IMR-90 (cell line): ENCODE results near the gene ADGRG3. TPM values are rescaled to one million over a fixed set of nuclear protein-coding genes. Genes with fewer than 3 reads are reported as not detected.

Source experiments
- ATAC-seq: fragments of 200-7000 bp; cut with Tn5 transposase; 2 replicates; pipeline ENCODE4 v1.9.1; 2020; ENCODE audit warnings: low read depth, mild to moderate bottlenecking, moderate library complexity
- BruUV-seq: library from RNA; stranded (reverse); fragments of 400-500 nt; replicated peaks from 2 replicates; lab custom pipeline; 2021; lab: Mats Ljungman, UMichigan
- CTCF ChIA-PET: fragments of 300-600 bp; formaldehyde crosslinking; extraction: SDS; loops from one replicate; lab custom pipeline; 2021; ENCODE audit warnings: antibody characterized with exemption; lab: Yijun Ruan, JAX
- POLR2A ChIA-PET: fragments of 300-600 bp; sonication (Branson Sonifier 250); formaldehyde crosslinking; loops from one replicate; lab custom pipeline; 2022; ENCODE audit warnings: antibody characterized with exemption; ENCODE audit not compliant: unreplicated experiment; lab: Charles Lee
- DNase-seq: peaks from one replicate; pipeline ENCODE4 v3.0.0; 2013
- H2AFZ ChIP-seq: replicated peaks from 2 replicates; pipeline ENCODE3; 2013; ENCODE audit warnings: low read length, mild to moderate bottlenecking; ENCODE audit not compliant: poor library complexity
- H2AK5ac ChIP-seq: 2 replicates; pipeline ENCODE4 v1.6.1; 2013; ENCODE audit warnings: low read depth, low read length, inconsistent platforms
- H2AK9ac ChIP-seq: replicated peaks from 2 replicates; pipeline ENCODE3; 2013; ENCODE audit warnings: mild to moderate bottlenecking, low read depth, low read length, moderate library complexity; ENCODE audit not compliant: poor library complexity
- H2BK120ac ChIP-seq: 2 replicates; pipeline ENCODE4 v1.6.1; 2013; ENCODE audit warnings: low read depth, low read length, inconsistent platforms
- H2BK15ac ChIP-seq: 3 replicates; pipeline ENCODE4 v1.6.1; 2013; ENCODE audit warnings: low read depth, low read length, inconsistent platforms
- H2BK20ac ChIP-seq: 2 replicates; pipeline ENCODE4 v1.6.1; 2013; ENCODE audit warnings: low read depth, mild to moderate bottlenecking, inconsistent platforms, low read length, moderate library complexity
- H2BK5ac ChIP-seq: 2 replicates; pipeline ENCODE4 v1.6.1; 2013; ENCODE audit warnings: mild to moderate bottlenecking, low read depth, low read length, inconsistent platforms; ENCODE audit not compliant: poor library complexity, severe bottlenecking
- H3K14ac ChIP-seq: replicated peaks from 2 replicates; pipeline ENCODE4 v1.6.1; 2013; ENCODE audit warnings: low read depth, low read length, inconsistent platforms
- H3K18ac ChIP-seq: 2 replicates; pipeline ENCODE4 v1.6.1; 2013; ENCODE audit warnings: low read depth, low read length, control low read depth
- H3K23ac ChIP-seq: 2 replicates; pipeline ENCODE4 v1.6.1; 2013; ENCODE audit warnings: low read depth, low read length, inconsistent platforms
- H3K27ac ChIP-seq: 2 replicates; pipeline ENCODE4 v1.5.1; 2013; ENCODE audit warnings: mild to moderate bottlenecking, control low read depth, low read length; ENCODE audit not compliant: insufficient read depth
- H3K27me3 ChIP-seq: 2 replicates; pipeline ENCODE4 v1.6.1; 2013; ENCODE audit warnings: low read length; ENCODE audit not compliant: control insufficient read depth, insufficient read depth
- H3K36me3 ChIP-seq: 2 replicates; pipeline ENCODE4 v1.6.1; 2013; ENCODE audit warnings: low read length, mixed read lengths; ENCODE audit not compliant: control insufficient read depth, insufficient read depth
- H3K4ac ChIP-seq: 2 replicates; pipeline ENCODE4 v1.6.1; 2013; ENCODE audit warnings: low read depth, low read length, inconsistent platforms
- H3K4me1 ChIP-seq: 2 replicates; pipeline ENCODE4 v1.6.1; 2013; ENCODE audit warnings: low read length, mixed read lengths; ENCODE audit not compliant: control insufficient read depth, insufficient read depth
- H3K4me2 ChIP-seq: 2 replicates; pipeline ENCODE4 v1.6.1; 2013; ENCODE audit warnings: low read depth, mild to moderate bottlenecking, control low read depth, low read length, moderate library complexity
- H3K4me3 ChIP-seq: 2 replicates; pipeline ENCODE4 v1.5.1; 2013; ENCODE audit warnings: low read depth, mild to moderate bottlenecking, control low read depth, low read length, moderate library complexity; ENCODE audit not compliant: insufficient read depth
- H3K56ac ChIP-seq: 2 replicates; pipeline ENCODE4 v1.6.1; 2013; ENCODE audit warnings: low read length, inconsistent platforms; ENCODE audit not compliant: insufficient read depth; ENCODE audit errors: extremely low read depth
- H3K79me1 ChIP-seq, 2 experiments: 2 replicates each; pipeline ENCODE4 v1.6.1; 2013; ENCODE audit warnings: low read length in 2 of 2, inconsistent platforms in 1 of 2, low read depth in 1 of 2
- H3K9ac ChIP-seq: 2 replicates; pipeline ENCODE4 v1.6.1; 2013; ENCODE audit warnings: low read depth, low read length, control low read depth
- H3K9me1 ChIP-seq: 2 replicates; pipeline ENCODE4 v1.6.1; 2013; ENCODE audit warnings: low read length, inconsistent platforms; ENCODE audit not compliant: insufficient read depth
- H3K9me3 ChIP-seq: 2 replicates; pipeline ENCODE4 v1.6.1; 2013; ENCODE audit warnings: low read length; ENCODE audit not compliant: control insufficient read depth, insufficient read depth
- H4K20me1 ChIP-seq: 2 replicates; pipeline ENCODE4 v1.6.1; 2013; ENCODE audit warnings: low read length, inconsistent platforms; ENCODE audit not compliant: insufficient read depth
- H4K5ac ChIP-seq: 2 replicates; pipeline ENCODE4 v1.6.1; 2013; ENCODE audit warnings: mild to moderate bottlenecking, low read depth, low read length, control low read depth
- H4K8ac ChIP-seq, 2 experiments: 2 replicates each; pipeline ENCODE4 v1.6.1; 2013; ENCODE audit warnings: low read depth in 2 of 2, low read length in 2 of 2, control low read depth in 1 of 2, inconsistent platforms in 1 of 2
- H4K91ac ChIP-seq: 2 replicates; pipeline ENCODE4 v1.6.1; 2013; ENCODE audit warnings: low read depth, low read length, inconsistent platforms; ENCODE audit not compliant: insufficient read depth
- BHLHE40 ChIP-seq: fragments of 150-350 bp; IDR thresholded peaks from 2 replicates; pipeline ENCODE4 v1.6.1; 2016; ENCODE audit warnings: mild to moderate bottlenecking, low read depth, low read length
- CEBPB ChIP-seq: IDR thresholded peaks from 2 replicates; pipeline ENCODE4 v1.6.1; 2012; ENCODE audit warnings: low read depth, low read length, improper control_type of control experiment
- CHD1 ChIP-seq: IDR thresholded peaks from 2 replicates; pipeline ENCODE4 v1.6.1; 2012; ENCODE audit warnings: low read depth, low read length, improper control_type of control experiment
- FOS ChIP-seq: fragments of 150-350 bp; IDR thresholded peaks from 2 replicates; pipeline ENCODE4 v1.6.1; 2016; ENCODE audit warnings: low read depth, low read length
- MAFK ChIP-seq: IDR thresholded peaks from 2 replicates; pipeline ENCODE4 v1.6.1; 2012; ENCODE audit warnings: low read depth, low read length, improper control_type of control experiment
- MAZ ChIP-seq: IDR thresholded peaks from 2 replicates; pipeline ENCODE4 v1.6.1; 2012; ENCODE audit warnings: low read depth, mild to moderate bottlenecking, low read length, improper control_type of control experiment, moderate library complexity, borderline replicate concordance
- MXI1 ChIP-seq: IDR thresholded peaks from 2 replicates; pipeline ENCODE4 v1.6.1; 2012; ENCODE audit warnings: low read depth, mild to moderate bottlenecking, low read length, moderate library complexity, borderline replicate concordance
- NFE2L2 ChIP-seq: fragments of 150-350 bp; IDR thresholded peaks from 2 replicates; pipeline ENCODE4 v1.6.1; 2016; ENCODE audit warnings: low read depth, mild to moderate bottlenecking, low read length
- POLR2A ChIP-seq: IDR thresholded peaks from 2 replicates; pipeline ENCODE4 v1.6.1; 2012; ENCODE audit warnings: mild to moderate bottlenecking, low read depth, low read length
- RAD21 ChIP-seq: IDR thresholded peaks from 2 replicates; pipeline ENCODE4 v1.6.1; 2012; ENCODE audit warnings: low read length, improper control_type of control experiment
- RCOR1 ChIP-seq: IDR thresholded peaks from 2 replicates; pipeline ENCODE4 v1.6.1; 2012; ENCODE audit warnings: mild to moderate bottlenecking, low read length, improper control_type of control experiment; ENCODE audit not compliant: insufficient replicate concordance
- RFX5 ChIP-seq: IDR thresholded peaks from 2 replicates; pipeline ENCODE4 v1.8.0; 2012; ENCODE audit warnings: low read depth, mild to moderate bottlenecking, low read length, moderate library complexity
- SMC3 ChIP-seq: fragments of 150-350 bp; IDR thresholded peaks from 2 replicates; pipeline ENCODE4 v1.6.1; 2016; ENCODE audit warnings: low read depth, mild to moderate bottlenecking, antibody characterized with exemption, low read length, moderate library complexity
- WGBS, 2 experiments: methylation state at CpG; one replicate each; pipeline versions ENCODE4 v1.1.5 to v1.1.7; 2013; ENCODE audit warnings: missing lambda C conversion rate in 2 of 2; ENCODE audit not compliant: insufficient read length in 1 of 2; ENCODE audit errors: extremely low coverage in 2 of 2; 5-methylcytosine and 5-hydroxymethylcytosine counted together
- dilution Hi-C: fragments of 300-500 bp; cut with HindIII; formaldehyde crosslinking; loops from one replicate; pipeline ENCODE4 v1.14.3; 2018; ENCODE audit warnings: low sequenced_read_pairs; ENCODE audit not compliant: unreplicated experiment
- in situ Hi-C: fragments of 300-500 bp; cut with MboI; formaldehyde crosslinking; loops from 3 replicates; pipeline ENCODE4 v1.14.3; 2019; ENCODE audit warnings: low sequenced_read_pairs, inconsistent platforms, mixed read lengths
- intact Hi-C: fragments of 100-400 bp; cut with micrococcal nuclease; formaldehyde crosslinking; loops from 2 replicates; pipeline ENCODE4 v1.10.0; 2022
- polyA plus RNA-seq, 3 experiments: library from polyadenylated mRNA; depleted of rRNA; stranded (reverse); fragments of >200 nt; gene quantifications; 2 replicates each; pipeline ENCODE4 v1.2.3, GENCODE V29; 2012; ENCODE audit warnings: low replicate concordance in 1 of 3
- total RNA-seq: library from RNA; depleted of rRNA; stranded (reverse); fragments of >200 nt; gene quantifications from 2 replicates; pipeline ENCODE4 v1.2.3, GENCODE V29; 2012
- TF ChIP-seq, protein P1 (sequence below): conservative IDR thresholded peaks from 2 replicates; pipeline ENCODE4 v1.5.1; 2012; ENCODE audit warnings: mild to moderate bottlenecking, low read depth, low read length, improper control_type of control experiment
- TF ChIP-seq, protein P2 (sequence below): fragments of 150-350 bp; IDR thresholded peaks from 2 replicates; pipeline ENCODE4 v1.6.1; 2016; ENCODE audit warnings: low read depth, mild to moderate bottlenecking, low read length, moderate library complexity, borderline replicate concordance
- TF ChIP-seq, protein P3 (sequence below): fragments of 150-350 bp; IDR thresholded peaks from 2 replicates; pipeline ENCODE4 v1.6.1; 2017; ENCODE audit warnings: mild to moderate bottlenecking, antibody characterized with exemption, low read length, low read depth

The ADGRG3 gene
- total and polyA plus RNA-seq, 2 of the 4 experiments (the other 2 are of a cell fraction): not detected

DNA sequence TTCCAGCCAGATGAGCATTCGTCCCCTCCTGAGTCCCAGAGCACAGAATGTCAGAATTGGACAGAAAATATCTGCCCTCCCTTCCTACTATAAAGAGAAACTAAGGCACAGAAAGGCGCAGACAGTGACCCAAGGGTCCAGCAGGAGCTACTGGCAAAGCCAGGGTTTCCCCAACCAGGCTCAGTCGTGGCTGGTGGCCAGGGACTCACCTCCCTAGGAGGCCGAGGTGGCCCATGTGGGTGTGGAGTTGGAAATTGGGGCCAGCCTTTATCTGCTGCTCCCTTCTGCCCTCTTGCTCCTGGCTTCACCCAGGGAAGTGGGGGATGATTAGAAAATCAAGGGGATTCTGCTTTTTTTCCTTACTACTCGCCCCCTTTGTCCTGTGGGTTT lies 27.6 kb downstream of the ADGRG3 start:
- H4K8ac ChIP-seq: no peak overlapping the region
- H2BK120ac ChIP-seq: no peak overlapping the region
- no peak overlapping the region for H3K14ac ChIP-seq
- no peaks in the 10 kb centered on the region for H3K9me1 ChIP-seq
- H3K23ac ChIP-seq: no peak overlapping the region
- peaks cover 59% of the 10 kb centered on the region for H3K27me3 ChIP-seq
- intact Hi-C loops: no loop called here
- H4K20me1 ChIP-seq: no peaks in the 10 kb centered on the region
- no peak overlapping the region for H2AFZ ChIP-seq
- no peak overlapping the region for H3K56ac ChIP-seq
- no peak overlapping the region for H2BK15ac ChIP-seq
- H2AK9ac ChIP-seq: no peak overlapping the region
- H2BK5ac ChIP-seq: no peak overlapping the region
- no peak overlapping the region for H2BK20ac ChIP-seq
- in situ Hi-C loops: no loop called here
- ChIA-PET CTCF (no interaction called here), POLR2A (no interaction called here)
- no peak overlapping the region for H3K4me3 ChIP-seq
- H3K4me1 ChIP-seq: no peaks in the 10 kb centered on the region
- H3K9me3 ChIP-seq: no peaks in the 10 kb centered on the region
- TF ChIP-seq, protein P1, sequence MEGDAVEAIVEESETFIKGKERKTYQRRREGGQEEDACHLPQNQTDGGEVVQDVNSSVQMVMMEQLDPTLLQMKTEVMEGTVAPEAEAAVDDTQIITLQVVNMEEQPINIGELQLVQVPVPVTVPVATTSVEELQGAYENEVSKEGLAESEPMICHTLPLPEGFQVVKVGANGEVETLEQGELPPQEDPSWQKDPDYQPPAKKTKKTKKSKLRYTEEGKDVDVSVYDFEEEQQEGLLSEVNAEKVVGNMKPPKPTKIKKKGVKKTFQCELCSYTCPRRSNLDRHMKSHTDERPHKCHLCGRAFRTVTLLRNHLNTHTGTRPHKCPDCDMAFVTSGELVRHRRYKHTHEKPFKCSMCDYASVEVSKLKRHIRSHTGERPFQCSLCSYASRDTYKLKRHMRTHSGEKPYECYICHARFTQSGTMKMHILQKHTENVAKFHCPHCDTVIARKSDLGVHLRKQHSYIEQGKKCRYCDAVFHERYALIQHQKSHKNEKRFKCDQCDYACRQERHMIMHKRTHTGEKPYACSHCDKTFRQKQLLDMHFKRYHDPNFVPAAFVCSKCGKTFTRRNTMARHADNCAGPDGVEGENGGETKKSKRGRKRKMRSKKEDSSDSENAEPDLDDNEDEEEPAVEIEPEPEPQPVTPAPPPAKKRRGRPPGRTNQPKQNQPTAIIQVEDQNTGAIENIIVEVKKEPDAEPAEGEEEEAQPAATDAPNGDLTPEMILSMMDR: no peak
- TF ChIP-seq NFE2L2 (no peak), RCOR1 (no peak), MAZ (no peak), BHLHE40 (no peak), RAD21 (no peak), POLR2A (no peak), CEBPB (no peak), RFX5 (no peak), MAFK (no peak), FOS (no peak), MXI1 (no peak), CHD1 (no peak), SMC3 (no peak)
- TF ChIP-seq, protein P2, sequence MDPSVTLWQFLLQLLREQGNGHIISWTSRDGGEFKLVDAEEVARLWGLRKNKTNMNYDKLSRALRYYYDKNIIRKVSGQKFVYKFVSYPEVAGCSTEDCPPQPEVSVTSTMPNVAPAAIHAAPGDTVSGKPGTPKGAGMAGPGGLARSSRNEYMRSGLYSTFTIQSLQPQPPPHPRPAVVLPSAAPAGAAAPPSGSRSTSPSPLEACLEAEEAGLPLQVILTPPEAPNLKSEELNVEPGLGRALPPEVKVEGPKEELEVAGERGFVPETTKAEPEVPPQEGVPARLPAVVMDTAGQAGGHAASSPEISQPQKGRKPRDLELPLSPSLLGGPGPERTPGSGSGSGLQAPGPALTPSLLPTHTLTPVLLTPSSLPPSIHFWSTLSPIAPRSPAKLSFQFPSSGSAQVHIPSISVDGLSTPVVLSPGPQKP: no peak
- TF ChIP-seq, protein P3, sequence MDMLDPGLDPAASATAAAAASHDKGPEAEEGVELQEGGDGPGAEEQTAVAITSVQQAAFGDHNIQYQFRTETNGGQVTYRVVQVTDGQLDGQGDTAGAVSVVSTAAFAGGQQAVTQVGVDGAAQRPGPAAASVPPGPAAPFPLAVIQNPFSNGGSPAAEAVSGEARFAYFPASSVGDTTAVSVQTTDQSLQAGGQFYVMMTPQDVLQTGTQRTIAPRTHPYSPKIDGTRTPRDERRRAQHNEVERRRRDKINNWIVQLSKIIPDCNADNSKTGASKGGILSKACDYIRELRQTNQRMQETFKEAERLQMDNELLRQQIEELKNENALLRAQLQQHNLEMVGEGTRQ: no peak
- no peaks in the 10 kb centered on the region for H3K36me3 ChIP-seq
- H4K91ac ChIP-seq: no peak overlapping the region
- no peak overlapping the region for H3K27ac ChIP-seq
- no peak overlapping the region for H3K4me2 ChIP-seq
- no peak for ATAC-seq
- dilution Hi-C loops: no loop called here
- no TSS peak for BruUV-seq
- no peak overlapping the region for H3K4ac ChIP-seq
- H2AK5ac ChIP-seq: no peak overlapping the region
- H3K79me1 ChIP-seq: no peaks in the 10 kb centered on the region
- H3K18ac ChIP-seq: no peak overlapping the region
- H4K5ac ChIP-seq: no peak overlapping the region
- DNase-seq: no peak
- WGBS, 2 experiments: 38% methylated on average over 1 of the region's 5 CpGs; no CpG with 5 or more reads in 1 of the 2 experiments
- no peak overlapping the region for H3K9ac ChIP-seq
